ENCODE results near the gene CBX4.

The CBX4 gene

GRCh38 chr17:79845601-79845949, 6.3 kb upstream of the CBX4 start (continued):
- no peak for TF ChIP-seq ZBTB11 (tag by site-specific recombination; conservative IDR thresholded peaks at IDR 0.05; ENCODE audit: low read depth)

GRCh38 chr17:79844869-79845600, 5.8 kb upstream of the CBX4 start:
- peaks cover 14% of the 10 kb centered on the region; the same call in 1 of the 2 replicates for H3K4me1 ChIP-seq (ENCODE audit: control insufficient read depth, insufficient read depth, low read length)
- POLR2A ChIA-PET = interaction anchor here (0.7 to 2.2 kb wide), 2 partner anchors 33 to 48 kb away, joined by 3 to 14 read pairs; partner anchors contain the start of gene CBX8
- CTCF ChIA-PET = interaction anchor here (0.6 to 4.1 kb wide), 25 partner anchors 8 to 1256 kb away, joined by 3 to 34 read pairs (median 3); no protein-coding TSS in a partner anchor
- 0 out of 2 replicates have a peak, but pooled peaks have one; percentile 23 for TF ChIP-seq HIC1 (tag by site-specific recombination; IDR thresholded peaks at IDR 0.05)
- no peak for TF ChIP-seq ZNF19 (tag by site-specific recombination; IDR thresholded peaks at IDR 0.05; ENCODE audit: low read depth)
- TF ChIP-seq ZNF449 (tag by site-specific recombination; IDR thresholded peaks at IDR 0.05) = peak; percentile 81; the same call in 1 of the 2 replicates
- no peak for TF ChIP-seq YY2 (tag by site-specific recombination; IDR thresholded peaks at IDR 0.05)
- TF ChIP-seq ZNF335 (tag by site-specific recombination; conservative IDR thresholded peaks at IDR 0.05) = peak; percentile 54
- TF ChIP-seq ZNF76 (tag by site-specific recombination; IDR thresholded peaks at IDR 0.05; ENCODE audit: borderline replicate concordance, low read depth) = peak; percentile 27; the same call in 1 of the 2 replicates
- peak; percentile 88 for TF ChIP-seq ZIC2 (tag by site-specific recombination; IDR thresholded peaks at IDR 0.05)
- no peak for TF ChIP-seq ZNF239 (tag by site-specific recombination; IDR thresholded peaks at IDR 0.05)
- TF ChIP-seq ZFP69B (tag by site-specific recombination; IDR thresholded peaks at IDR 0.05) = no peak
- no peak for TF ChIP-seq ZNF426 (tag by site-specific recombination; IDR thresholded peaks at IDR 0.05)
- peak; percentile 37; the same call in 1 of the 2 replicates for TF ChIP-seq ZNF610 (tag by site-specific recombination; IDR thresholded peaks at IDR 0.05; ENCODE audit: borderline replicate concordance)
- peak; percentile 98 for TF ChIP-seq PRDM10 (tag by site-specific recombination; IDR thresholded peaks at IDR 0.05)
- TF ChIP-seq ZBTB48 (tag by site-specific recombination; IDR thresholded peaks at IDR 0.05) = peak; percentile 83
- 0 out of 2 replicates have a peak, but pooled peaks have one; percentile 65 for TF ChIP-seq BCL11B (tag by site-specific recombination; IDR thresholded peaks at IDR 0.05; ENCODE audit: low read depth)
- TF ChIP-seq KLF9 (tag by site-specific recombination; IDR thresholded peaks at IDR 0.05; ENCODE audit: low read depth) = peak; percentile 53; the same call in 1 of the 2 replicates
- TF ChIP-seq SP2 (tag by site-specific recombination; IDR thresholded peaks at IDR 0.05) = 0 out of 2 replicates have a peak, but pooled peaks have one; percentile 16
- TF ChIP-seq HOXC10 (CRISPR knock-in tag; IDR thresholded peaks at IDR 0.05) = no peak
- TF ChIP-seq ZBTB11 (tag by site-specific recombination; conservative IDR thresholded peaks at IDR 0.05; ENCODE audit: low read depth) = no peak
- TF ChIP-seq ZSCAN16 (tag by site-specific recombination; IDR thresholded peaks at IDR 0.05) = peak; percentile 78; the same call in 1 of the 2 replicates

More at GRCh38 chr17:79844869-79845600, 5.8 kb upstream of the CBX4 start:
- no peaks in the 10 kb centered on the region for H3K36me3 ChIP-seq (ENCODE audit: control insufficient read depth in 2 of 2, insufficient read depth in 1 of 2, low read length in 2 of 2)
- H3K27ac ChIP-seq (ENCODE audit: extremely low read depth, low read depth, low read length) = no peak overlapping the region
- H3K9me3 ChIP-seq (ENCODE audit: control insufficient read depth, insufficient read depth, low read depth, low read length) = no peaks in the 10 kb centered on the region
- H3K4me3 ChIP-seq (ENCODE audit: low read depth, low read length) = no peak overlapping the region
